ENCODE measurements around the gene GFAP.
A peak's percentile ranks its signal among the peaks of the same experiment; 100 is the strongest.

The GFAP gene

GRCh38 chr17:44908761-44909326 is 6.5 kb downstream of the GFAP start:
- Histone ChIP-seq H3K27ac (no peak overlapping the region), H3K4me3 (no peak overlapping the region)
- no peak for DNase-seq (ENCODE audit: low spot score)
- TF ChIP-seq, protein P1, sequence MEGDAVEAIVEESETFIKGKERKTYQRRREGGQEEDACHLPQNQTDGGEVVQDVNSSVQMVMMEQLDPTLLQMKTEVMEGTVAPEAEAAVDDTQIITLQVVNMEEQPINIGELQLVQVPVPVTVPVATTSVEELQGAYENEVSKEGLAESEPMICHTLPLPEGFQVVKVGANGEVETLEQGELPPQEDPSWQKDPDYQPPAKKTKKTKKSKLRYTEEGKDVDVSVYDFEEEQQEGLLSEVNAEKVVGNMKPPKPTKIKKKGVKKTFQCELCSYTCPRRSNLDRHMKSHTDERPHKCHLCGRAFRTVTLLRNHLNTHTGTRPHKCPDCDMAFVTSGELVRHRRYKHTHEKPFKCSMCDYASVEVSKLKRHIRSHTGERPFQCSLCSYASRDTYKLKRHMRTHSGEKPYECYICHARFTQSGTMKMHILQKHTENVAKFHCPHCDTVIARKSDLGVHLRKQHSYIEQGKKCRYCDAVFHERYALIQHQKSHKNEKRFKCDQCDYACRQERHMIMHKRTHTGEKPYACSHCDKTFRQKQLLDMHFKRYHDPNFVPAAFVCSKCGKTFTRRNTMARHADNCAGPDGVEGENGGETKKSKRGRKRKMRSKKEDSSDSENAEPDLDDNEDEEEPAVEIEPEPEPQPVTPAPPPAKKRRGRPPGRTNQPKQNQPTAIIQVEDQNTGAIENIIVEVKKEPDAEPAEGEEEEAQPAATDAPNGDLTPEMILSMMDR (IDR thresholded peaks at IDR 0.05): no peak

GRCh38 chr17:44907729-44908470 is 7.4 kb downstream of the GFAP start:
- H3K4me3 ChIP-seq: no peak overlapping the region
- no peak overlapping the region for H3K27ac ChIP-seq
- TF ChIP-seq, protein P1 (IDR thresholded peaks at IDR 0.05): no peak
- no peak for DNase-seq (ENCODE audit: low spot score)

DNA sequence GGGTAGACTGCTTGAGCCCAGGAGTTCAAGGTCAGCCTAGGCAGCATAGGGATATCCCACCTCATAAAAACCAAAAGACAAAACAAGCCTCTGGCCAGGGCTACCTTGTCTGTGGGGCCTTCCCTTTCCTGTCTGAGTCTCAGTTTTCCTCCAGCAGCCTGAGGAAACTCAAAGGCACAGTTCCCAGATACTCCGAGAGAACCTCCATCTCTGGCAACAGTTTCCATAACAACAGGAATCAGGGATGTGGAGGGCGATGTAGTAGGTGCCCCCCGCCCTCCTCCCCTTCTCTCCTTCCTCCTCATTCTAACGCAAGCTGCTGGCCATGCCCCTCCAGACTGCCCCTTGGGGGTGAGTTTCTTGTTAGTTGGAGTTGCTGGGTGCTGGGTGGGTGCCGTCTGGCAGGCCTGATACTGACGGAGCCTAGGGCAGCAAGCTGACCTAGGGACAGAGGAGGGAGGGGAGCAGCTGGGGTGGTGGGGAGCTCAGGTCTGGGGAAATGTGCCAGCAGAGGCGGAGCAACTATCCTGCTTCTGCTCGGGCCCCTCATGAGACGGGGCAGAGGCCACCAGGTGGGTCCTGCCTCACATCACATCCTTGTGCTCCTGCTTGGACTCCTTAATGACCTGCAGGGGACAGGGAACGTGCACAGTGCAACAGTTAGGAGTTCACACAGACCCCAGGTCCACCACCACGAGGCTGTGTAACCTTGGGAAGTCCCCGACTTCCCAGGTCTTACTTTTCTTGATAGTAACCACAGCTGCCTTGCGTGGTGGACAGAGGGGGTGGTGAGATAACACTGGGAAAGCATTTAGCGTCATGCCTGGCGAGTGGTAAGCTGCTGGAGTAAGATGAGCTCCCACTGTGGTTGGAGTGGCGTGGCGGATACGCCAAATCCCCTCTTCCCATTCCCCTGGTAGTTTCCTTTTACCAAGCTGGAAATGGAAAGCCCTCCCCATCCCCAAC is 8.3 kb downstream of the GFAP start:
- no peak for DNase-seq (ENCODE audit: low spot score)
- Histone ChIP-seq H3K4me3 (no peak overlapping the region), H3K27ac (no peak overlapping the region)
- TF ChIP-seq, protein P1 (IDR thresholded peaks at IDR 0.05): no peak

GRCh38 chr17:44906010-44906646 is 9.2 kb downstream of the GFAP start:
- DNase-seq (ENCODE audit: low spot score): no peak
- no peak overlapping the region for H3K27ac ChIP-seq
- TF ChIP-seq, protein P1 (IDR thresholded peaks at IDR 0.05): no peak

GRCh38 chr17:44905006-44906000 is 10.0 kb downstream of the GFAP start:
- H3K4me3 ChIP-seq: no peak overlapping the region
- TF ChIP-seq, protein P1 (IDR thresholded peaks at IDR 0.05): no peak
- no peak overlapping the region for H3K27ac ChIP-seq
- DNase-seq (ENCODE audit: low spot score): peak; percentile 7

More at GRCh38 chr17:44906010-44906646, 9.2 kb downstream of the GFAP start:
- H3K4me3 ChIP-seq: no peak overlapping the region

Measured in coronary artery (tissue), 2 donors.